OCI-LY3 (cell line): Measurements from ENCODE around the gene CXCR2.

Source experiments
- H2AFZ ChIP-seq: fragments of 200-600, 300-600 bp; shearing (Covaris generic); 2 replicates; pipeline ENCODE4 v1.6.0; 2014; ENCODE audit warnings: antibody characterized with exemption, low read depth, low read length
- H3K27ac ChIP-seq: fragments of 200-600, 300-600 bp; sonication (generic); 2 replicates; pipeline ENCODE4 v1.5.1; 2014; ENCODE audit warnings: mild to moderate bottlenecking, low read length, moderate library complexity, mixed read lengths
- H3K27me3 ChIP-seq: fragments of 200-600, 300-600 bp; sonication (generic); 2 replicates; pipeline ENCODE4 v1.6.1; 2014; ENCODE audit warnings: low read depth, low read length, mixed read lengths
- H3K36me3 ChIP-seq: fragments of 200-600, 300-600 bp; sonication (generic); replicated peaks from 2 replicates; pipeline ENCODE3; 2014; ENCODE audit warnings: low read depth, low read length, mixed read lengths
- H3K4me1 ChIP-seq: fragments of 300-600, 200-600 bp; sonication (generic); 2 replicates; pipeline ENCODE4 v1.6.1; 2014; ENCODE audit warnings: low read length, mixed read lengths
- H3K4me2 ChIP-seq: fragments of 200-600, 300-600 bp; sonication (generic); 2 replicates; pipeline ENCODE4 v1.6.1; 2014; ENCODE audit warnings: low read length, mixed read lengths
- H3K4me3 ChIP-seq: fragments of 300-600, 200-600 bp; sonication (generic); 2 replicates; pipeline ENCODE4 v1.5.1; 2014; ENCODE audit warnings: antibody characterized with exemption, mild to moderate bottlenecking, low read length, moderate library complexity
- H3K79me2 ChIP-seq: fragments of 300-600, 200-600 bp; shearing (Covaris generic); 2 replicates; pipeline ENCODE4 v1.6.1; 2014; ENCODE audit warnings: mild to moderate bottlenecking, low read length, mixed read lengths
- H3K9ac ChIP-seq: fragments of 300-600, 200-600 bp; shearing (Covaris generic); 2 replicates; pipeline ENCODE4 v1.6.0; 2014; ENCODE audit warnings: mild to moderate bottlenecking, low read length, moderate library complexity
- H3K9me3 ChIP-seq: fragments of 200-600, 300-600 bp; shearing (Covaris generic); 2 replicates; pipeline ENCODE4 v1.6.1; 2014; ENCODE audit warnings: low read length, mixed read lengths; ENCODE audit not compliant: insufficient read depth
- H4K20me1 ChIP-seq: fragments of 200-600, 300-600 bp; sonication (generic); 2 replicates; pipeline ENCODE4 v1.6.1; 2016; ENCODE audit warnings: low read length, mixed read lengths; ENCODE audit not compliant: insufficient read depth
- CTCF ChIP-seq: fragments of 200-600, 300-600 bp; sonication (generic); IDR thresholded peaks from 2 replicates; pipeline ENCODE4 v1.5.1; 2014; ENCODE audit warnings: antibody characterized with exemption, low read length, low read depth
- EZH2phosphoT487 ChIP-seq: fragments of 200-600 bp; shearing (Covaris generic); IDR thresholded peaks from 2 replicates; pipeline ENCODE4 v1.6.1; 2018; ENCODE audit warnings: antibody characterized with exemption, mixed run types, low read depth

Gene CXCR2

GRCh38 chr2:218162814-218163213 lies 37.0 kb downstream of the CXCR2 start:
- Histone ChIP-seq H3K27ac (no peak overlapping the region), H2AFZ (no peak overlapping the region), H3K36me3 (no peaks in the 10 kb centered on the region), H3K4me2 (no peak overlapping the region), H3K79me2 (no peaks in the 10 kb centered on the region), H3K4me1 (no peaks in the 10 kb centered on the region), H4K20me1 (no peaks in the 10 kb centered on the region), H3K4me3 (no peak overlapping the region), H3K27me3 (peaks cover 11% of the 10 kb centered on the region; the same call in 1 of the 2 replicates), H3K9me3 (no peaks in the 10 kb centered on the region), H3K9ac (no peak overlapping the region)
- no peak for TF ChIP-seq EZH2phosphoT487
- TF ChIP-seq CTCF = no peak

- Histone ChIP-seq H3K9ac (no peak within 1 kb of the TSS), H3K9me3 (no peaks in the 10 kb centered on the region), H3K36me3 (no peaks in the 10 kb centered on the region), H3K4me1 (peaks cover 3% of the 10 kb centered on the region), H3K27me3 (0 out of 2 replicates have a peak, but pooled peaks cover 8% of the 10 kb centered on the region), H2AFZ (no peak within 1 kb of the TSS), H3K4me2 (no peak within 1 kb of the TSS), H3K27ac (no peak within 1 kb of the TSS), H3K79me2 (no peaks in the 10 kb centered on the region), H4K20me1 (no peaks in the 10 kb centered on the region), H3K4me3 (no peak within 1 kb of the TSS)
- no peak for TF ChIP-seq CTCF
- no peak for TF ChIP-seq EZH2phosphoT487
These were observed 41.0 kb downstream of the CXCR2 start, which contains the start of gene CXCR1 for GRCh38 chr2:218166791-218167190. Gene CXCR1, minus strand, starts transcription at chr2:218166962. Its CDS starts 1,751 bp downstream, at chr2:218165211.

- Histone ChIP-seq H3K4me2 (no peak overlapping the region), H3K27me3 (0 out of 2 replicates have a peak, but pooled peaks cover 8% of the 10 kb centered on the region), H3K9me3 (no peaks in the 10 kb centered on the region), H3K4me1 (peaks cover 3% of the 10 kb centered on the region), H4K20me1 (no peaks in the 10 kb centered on the region), H3K4me3 (no peak overlapping the region), H3K79me2 (no peaks in the 10 kb centered on the region), H2AFZ (no peak overlapping the region), H3K36me3 (no peaks in the 10 kb centered on the region), H3K27ac (no peak overlapping the region), H3K9ac (no peak overlapping the region)
- TF ChIP-seq CTCF (no peak), EZH2phosphoT487 (no peak)
These were observed 42.2 kb downstream of the CXCR2 start for GRCh38 chr2:218168016-218168415.

GRCh38 chr2:218168635-218169462 lies 43.0 kb downstream of the CXCR2 start:
- H3K27ac ChIP-seq = no peak overlapping the region
- no peak overlapping the region for H2AFZ ChIP-seq
- no peak overlapping the region for H3K9ac ChIP-seq
- H3K79me2 ChIP-seq = no peaks in the 10 kb centered on the region
- H3K27me3 ChIP-seq = 0 out of 2 replicates have a peak, but pooled peaks cover 8% of the 10 kb centered on the region
- TF ChIP-seq CTCF (peak; percentile 74), EZH2phosphoT487 (no peak)
- no peak overlapping the region for H3K4me3 ChIP-seq
- peak overlapping the region; percentile 27; the same call in 1 of the 2 replicates for H3K4me2 ChIP-seq
- H3K4me1 ChIP-seq = peaks cover 3% of the 10 kb centered on the region
- no peaks in the 10 kb centered on the region for H3K36me3 ChIP-seq
- no peaks in the 10 kb centered on the region for H4K20me1 ChIP-seq
- H3K9me3 ChIP-seq = no peaks in the 10 kb centered on the region
